ENCODE measurements around the gene ATIC. TPM values are rescaled to one million over a fixed set of nuclear protein-coding genes. Genes with fewer than 3 reads are reported as not detected.

The ATIC gene
- total and polyA plus RNA-seq, 12 donors = 33.7 to 164 (median 83.3) TPM

GRCh38 chr2:215365184-215365658 lies 53.4 kb downstream of the ATIC start:
- H3K27me3 ChIP-seq = no peaks in the 10 kb centered on the region
- no peak overlapping the region for H3K27ac ChIP-seq
- no peaks in the 10 kb centered on the region for H3K4me1 ChIP-seq (replicated peaks in 1 of 2)
- H3K4me3 ChIP-seq = no peak overlapping the region
- intact Hi-C loops (cut with DNase I) = no loop called here
- H3K9me3 ChIP-seq (replicated peaks in 1 of 3) = no peaks in the 10 kb centered on the region
- no peak for TF ChIP-seq POLR2A (IDR thresholded peaks at IDR 0.05)
- no peak for TF ChIP-seq CTCF (IDR thresholded peaks at IDR 0.05)
- H3K36me3 ChIP-seq (replicated peaks in 1 of 2) = peaks cover 0 to 6% of the 10 kb centered on the region in 2 donors
- 86 to 97% (median 90%) methylated on average over 4 of the region's 4 CpGs for WGBS, 4 donors
- no peak for DNase-seq

GRCh38 chr2:215366440-215367032 lies 54.7 kb downstream of the ATIC start:
- Histone ChIP-seq H3K9me3 (replicated peaks in 1 of 3) (no peaks in the 10 kb centered on the region), H3K27me3 (no peaks in the 10 kb centered on the region), H3K36me3 (replicated peaks in 1 of 2) (peaks cover 0 to 6% of the 10 kb centered on the region in 2 donors), H3K4me3 (no peak overlapping the region), H3K27ac (no peak overlapping the region), H3K4me1 (replicated peaks in 1 of 2) (no peaks in the 10 kb centered on the region)
- TF ChIP-seq POLR2A (IDR thresholded peaks at IDR 0.05) (no peak), CTCF (IDR thresholded peaks at IDR 0.05) (no peak)
- DNase-seq = no peak
- WGBS, 4 donors = 91 to 94% (median 93%) methylated on average over 4 of the region's 4 CpGs
- intact Hi-C loops (cut with DNase I) = no loop called here

GRCh38 chr2:215367662-215368492 lies 56.0 kb downstream of the ATIC start:
- intact Hi-C loops (cut with DNase I) = no loop called here
- Histone ChIP-seq H3K27me3 (no peaks in the 10 kb centered on the region), H3K4me3 (no peak overlapping the region), H3K4me1 (replicated peaks in 1 of 2) (no peaks in the 10 kb centered on the region), H3K9me3 (replicated peaks in 1 of 3) (no peaks in the 10 kb centered on the region), H3K36me3 (replicated peaks in 1 of 2) (peaks cover 0 to 6% of the 10 kb centered on the region in 2 donors), H3K27ac (no peak overlapping the region)
- 87 to 95% (median 93%) methylated on average over 11 of the region's 11 CpGs for WGBS, 4 donors
- TF ChIP-seq CTCF (IDR thresholded peaks at IDR 0.05) = no peak
- TF ChIP-seq POLR2A (IDR thresholded peaks at IDR 0.05) = no peak
- DNase-seq = no peak

- Histone ChIP-seq H3K27ac (no peak overlapping the region), H3K4me1 (replicated peaks in 1 of 2) (no peaks in the 10 kb centered on the region), H3K4me3 (no peak overlapping the region), H3K27me3 (no peaks in the 10 kb centered on the region), H3K9me3 (replicated peaks in 1 of 3) (no peaks in the 10 kb centered on the region), H3K36me3 (replicated peaks in 1 of 2) (peaks cover 0 to 3% of the 10 kb centered on the region in 2 donors)
- TF ChIP-seq CTCF (IDR thresholded peaks at IDR 0.05) (no peak), POLR2A (IDR thresholded peaks at IDR 0.05) (no peak)
- no peak for DNase-seq
- intact Hi-C loops (cut with DNase I) = no loop called here
These were observed 56.6 kb downstream of the ATIC start for GRCh38 chr2:215368493-215368809.

All from adrenal gland (tissue), 12 donors.